Right renal pelvis (tissue), 4 donors: ENCODE measurements around the gene GSE1. TPM values are rescaled to one million over a fixed set of nuclear protein-coding genes. Genes with fewer than 3 reads are reported as not detected.

Source experiments
- DNase-seq, 4 donors: peaks; one replicate each; pipeline ENCODE4 v3.0.0-alpha.2; 2013; ENCODE audit warnings: low read depth in 4 of 4, low spot score in 3 of 4, missing footprints in 1 of 4
- polyA plus RNA-seq, 4 donors: library from polyadenylated mRNA; unstranded; fragments of 120-200 nt; gene quantifications; one replicate each; pipeline ENCODE4 v1.2.1, GENCODE V29; 2013; ENCODE audit not compliant: insufficient read length in 4 of 4

Gene GSE1
- polyA plus RNA-seq, 4 donors: 59.5 to 68.7 (median 65.7) TPM

DNA sequence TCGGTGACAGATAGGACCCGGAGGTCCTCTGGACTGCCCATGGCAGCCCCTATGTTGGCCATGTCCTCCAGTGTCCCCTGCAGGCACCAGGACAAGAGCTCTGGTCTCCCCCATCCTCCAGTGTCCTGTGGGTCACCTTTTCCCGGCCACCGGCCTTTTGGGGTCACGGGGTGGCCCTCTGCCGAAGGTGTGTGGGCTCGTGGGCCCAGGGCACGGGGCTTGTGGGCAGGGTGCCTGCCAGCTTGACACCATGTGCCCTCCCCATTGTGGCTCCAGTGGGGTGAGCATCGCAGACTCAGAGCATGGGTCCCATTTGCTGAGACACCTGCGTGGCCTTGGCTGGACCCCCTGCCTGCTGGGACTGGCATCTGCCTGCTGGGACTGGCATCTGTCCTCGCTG, 18.1 kb downstream of the GSE1 start:
- DNase-seq: no peak

DNA sequence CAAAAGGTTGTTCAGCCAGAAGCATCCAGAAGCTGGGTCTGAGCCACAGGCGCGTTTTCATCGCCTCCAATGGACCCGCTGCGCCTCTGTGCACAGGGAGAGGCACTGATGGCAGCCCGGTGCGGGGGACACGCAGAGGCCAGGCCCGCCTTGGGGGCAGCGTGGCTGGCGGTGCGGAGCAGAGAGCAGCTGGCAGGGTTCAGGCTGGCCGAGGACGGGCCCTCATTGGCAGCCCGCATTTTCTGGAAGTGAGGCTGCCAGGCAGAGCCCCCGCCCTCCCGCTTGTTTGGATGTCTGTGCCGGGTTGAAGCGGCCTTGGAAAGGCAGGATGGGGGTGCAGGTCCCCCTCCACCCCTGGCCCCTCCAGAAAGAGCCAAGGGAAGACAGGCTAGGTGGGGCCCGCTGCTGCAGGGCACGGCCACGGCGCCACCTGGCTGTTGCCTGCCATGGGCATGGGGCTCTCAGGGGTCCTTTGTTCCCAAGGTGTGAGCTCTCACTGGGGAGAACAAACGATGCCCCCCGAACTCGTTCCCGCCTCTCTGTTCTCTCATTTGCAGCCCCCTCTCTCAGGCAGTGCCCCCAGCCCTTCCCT, 18.8 kb downstream of the GSE1 start:
- DNase-seq: no peak

DNA sequence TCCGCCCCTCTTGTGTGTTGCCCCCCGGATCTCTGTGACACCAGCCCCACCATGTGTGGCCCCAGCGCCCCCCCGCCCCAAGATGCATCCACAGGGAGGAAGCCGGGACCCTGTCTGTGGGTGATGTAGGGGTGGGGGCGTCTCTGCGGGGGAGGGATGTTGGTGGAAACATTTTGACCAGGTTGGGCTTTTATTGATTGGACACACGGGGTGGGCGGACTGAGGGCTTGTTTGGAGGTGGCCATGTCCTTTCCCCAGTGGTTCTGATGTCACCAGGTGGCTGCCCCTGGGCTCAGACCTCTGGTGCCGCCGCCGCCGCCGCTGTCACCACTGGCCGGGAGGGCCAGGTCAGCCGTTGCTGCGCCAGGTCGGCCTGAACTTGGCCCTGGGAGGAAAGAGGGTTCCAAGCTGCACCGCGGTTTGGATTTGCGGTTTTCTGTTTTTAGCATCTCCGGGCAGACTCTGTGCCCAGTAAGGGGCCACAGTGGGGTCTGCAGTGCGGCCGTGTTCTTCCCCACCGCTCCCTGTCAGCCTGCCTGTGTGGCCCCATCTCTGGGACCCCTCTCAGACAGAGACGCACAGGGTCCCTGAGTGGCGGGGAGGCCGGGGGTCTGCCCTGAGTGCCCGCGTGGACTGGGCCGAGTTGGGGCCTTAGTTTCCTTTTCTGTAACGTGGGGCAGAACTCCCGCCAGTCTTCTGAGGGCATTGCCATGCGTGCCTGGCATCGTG, 19.8 kb downstream of the GSE1 start:
- DNase-seq: no peak

DNA sequence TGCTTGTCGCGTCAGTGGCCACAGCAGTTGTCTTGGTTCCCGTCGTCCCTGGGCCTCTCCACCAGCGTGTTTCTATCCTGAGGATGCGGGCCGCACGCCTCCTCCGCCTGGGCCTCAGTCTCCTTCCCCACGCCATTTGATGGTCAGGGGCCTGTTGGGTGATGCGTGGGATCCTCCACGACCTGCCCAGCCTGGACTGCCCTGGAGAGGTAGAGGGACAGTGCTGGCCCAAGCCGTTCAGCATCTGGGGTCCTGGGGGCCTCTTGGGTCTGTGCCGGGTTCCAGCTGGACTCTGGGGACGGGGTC, 20.3 kb downstream of the GSE1 start:
- no peak for DNase-seq

DNA sequence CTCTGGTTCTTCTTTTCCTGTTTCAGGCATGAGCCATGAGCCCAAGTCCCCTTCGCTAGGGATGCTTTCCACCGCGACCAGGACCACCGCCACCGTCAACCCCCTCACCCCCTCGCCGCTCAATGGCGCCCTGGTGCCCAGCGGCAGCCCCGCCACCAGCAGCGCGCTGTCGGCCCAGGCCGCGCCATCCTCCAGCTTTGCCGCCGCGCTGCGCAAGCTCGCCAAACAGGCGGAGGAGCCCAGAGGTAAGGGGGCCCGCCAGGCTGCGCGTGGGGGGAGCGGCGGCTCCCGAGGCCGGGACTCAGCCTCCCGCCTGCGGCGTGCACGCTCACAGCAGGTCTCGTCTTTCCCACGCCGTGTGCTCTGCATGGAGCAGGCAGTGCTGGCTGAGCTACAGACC, 20.8 kb downstream of the GSE1 start:
- DNase-seq: no peak

DNA sequence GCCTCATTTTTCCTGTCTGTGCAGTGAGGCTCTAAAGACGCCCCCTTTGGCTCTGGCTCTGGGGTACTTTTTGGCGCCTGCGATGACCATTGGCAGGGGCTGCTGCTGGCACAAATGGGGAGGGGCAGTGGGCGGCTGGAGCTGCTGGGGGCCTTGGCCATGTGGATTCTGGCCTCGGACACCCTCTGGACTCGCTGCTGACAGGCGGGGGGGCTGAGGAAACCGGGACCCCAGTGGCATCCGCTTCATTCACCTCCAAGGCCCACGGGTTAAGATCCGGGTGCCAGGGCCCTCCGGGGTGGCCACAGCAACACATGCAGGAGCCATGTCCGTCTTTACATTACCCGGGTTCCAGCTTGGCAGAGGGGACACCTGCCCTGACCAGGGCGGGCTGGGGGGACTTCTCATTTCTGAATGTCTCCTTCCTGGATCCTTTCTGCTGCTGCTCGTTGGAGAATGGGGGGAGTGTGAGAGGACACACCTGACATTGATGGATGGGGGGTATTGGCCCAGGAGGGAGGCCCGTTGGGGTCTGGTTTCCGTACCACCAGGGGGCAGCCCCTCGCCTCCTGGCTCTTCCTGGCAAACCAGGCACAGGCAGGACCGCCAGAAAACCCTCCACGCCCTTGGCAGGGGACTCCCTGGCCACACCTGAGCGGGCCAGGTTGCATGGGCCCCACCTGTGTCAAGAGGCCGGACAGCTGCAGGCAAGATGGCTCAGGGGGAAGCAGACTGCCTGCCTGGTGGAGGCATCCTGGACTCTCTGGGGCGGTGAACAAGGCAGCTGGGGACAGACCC, 21.8 kb downstream of the GSE1 start:
- no peak for DNase-seq

DNA sequence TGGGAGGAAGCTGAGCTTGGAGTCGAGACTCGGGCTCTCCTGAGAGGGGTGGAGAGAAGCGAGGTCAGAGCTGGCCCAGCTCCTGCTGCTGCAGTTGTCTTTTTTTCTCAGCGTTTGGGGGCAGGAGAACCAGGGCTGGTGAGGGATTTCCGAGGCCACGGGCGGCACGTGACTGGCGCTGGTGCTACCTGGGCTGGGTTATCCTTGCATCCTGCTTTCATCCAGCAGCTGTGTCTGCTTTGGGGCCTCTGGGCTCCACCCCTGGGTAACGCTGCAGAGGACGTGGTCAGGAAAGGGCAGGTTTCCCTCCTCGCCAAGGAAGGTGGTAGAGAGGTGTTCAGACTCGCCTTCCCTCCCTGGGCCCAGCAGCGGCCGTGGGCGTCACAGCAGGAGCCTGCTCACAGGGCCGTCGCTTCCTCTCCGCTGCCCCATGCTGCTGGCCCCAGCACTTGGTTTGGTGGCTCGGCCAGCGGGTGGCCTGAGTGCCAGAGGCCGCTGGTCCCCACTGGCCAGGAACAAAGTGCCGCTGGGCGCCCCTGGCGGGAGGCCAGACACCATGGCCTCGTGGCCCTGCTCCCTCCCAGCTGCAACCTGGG, 22.5 kb downstream of the GSE1 start:
- DNase-seq: no peak

DNA sequence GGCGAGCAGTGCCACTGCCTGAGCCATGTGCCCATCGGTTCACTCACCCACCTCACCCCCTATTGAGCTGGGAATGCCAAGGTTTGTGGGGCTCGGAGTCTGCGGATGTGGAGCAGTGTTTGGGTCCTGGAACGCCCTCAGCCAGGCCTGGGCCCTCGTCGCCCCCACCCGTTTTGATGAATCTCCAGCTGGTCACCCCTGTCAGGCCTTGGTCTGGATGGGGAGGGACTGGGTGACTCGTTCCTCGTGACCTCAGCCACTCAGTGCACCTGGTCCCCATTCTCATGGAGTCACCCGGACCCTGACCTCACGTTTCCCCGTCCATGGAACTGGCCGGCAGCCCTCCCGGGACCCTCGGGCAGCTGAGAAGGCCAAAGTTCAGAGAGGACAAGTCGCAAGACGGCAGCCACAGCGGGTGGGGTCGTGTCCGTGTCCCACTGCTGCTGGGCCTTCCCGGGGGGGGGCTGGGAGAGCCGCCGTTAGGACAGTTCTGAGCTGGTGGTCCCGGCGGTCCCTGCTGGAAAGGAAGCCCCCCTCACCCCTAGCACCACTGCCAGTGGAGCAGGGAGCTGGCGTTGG, 23.2 kb downstream of the GSE1 start:
- no peak for DNase-seq

DNA sequence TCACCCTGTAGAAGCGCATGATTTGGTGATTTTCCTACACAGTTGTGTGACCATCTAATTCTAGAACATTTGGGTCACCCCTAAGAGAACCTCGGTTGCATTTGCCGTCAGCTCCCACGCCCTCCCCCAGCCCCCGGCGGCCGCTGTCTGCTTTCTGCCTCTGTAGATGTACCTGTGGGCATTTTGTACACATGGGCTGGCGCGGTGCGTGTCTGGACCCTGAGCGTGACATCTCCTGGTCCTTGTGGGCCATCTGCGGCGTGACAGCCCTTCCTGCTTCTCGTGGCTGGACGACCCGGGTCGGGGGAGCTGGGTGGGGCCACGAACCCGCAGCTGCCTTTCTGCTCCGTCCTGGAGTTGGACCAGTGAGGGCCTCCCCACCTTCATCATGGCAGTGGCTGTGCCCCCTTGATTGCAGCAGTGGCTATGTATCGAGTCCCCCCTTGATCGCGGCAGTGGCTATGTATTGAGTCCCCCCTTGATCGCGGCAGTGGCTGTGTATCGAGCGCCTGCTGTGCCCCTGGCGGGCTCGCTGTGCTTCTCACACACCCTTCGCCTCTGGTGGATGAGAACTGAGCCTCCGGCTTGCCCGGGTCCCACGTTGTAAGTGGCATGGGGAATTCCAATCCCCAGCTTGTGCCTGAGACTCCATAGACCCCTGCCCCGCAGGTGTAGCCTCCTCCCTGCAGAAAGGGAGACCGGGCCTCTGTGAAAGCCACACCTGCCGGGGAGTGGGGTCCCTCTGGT, 24.1 kb downstream of the GSE1 start:
- DNase-seq: no peak

DNA sequence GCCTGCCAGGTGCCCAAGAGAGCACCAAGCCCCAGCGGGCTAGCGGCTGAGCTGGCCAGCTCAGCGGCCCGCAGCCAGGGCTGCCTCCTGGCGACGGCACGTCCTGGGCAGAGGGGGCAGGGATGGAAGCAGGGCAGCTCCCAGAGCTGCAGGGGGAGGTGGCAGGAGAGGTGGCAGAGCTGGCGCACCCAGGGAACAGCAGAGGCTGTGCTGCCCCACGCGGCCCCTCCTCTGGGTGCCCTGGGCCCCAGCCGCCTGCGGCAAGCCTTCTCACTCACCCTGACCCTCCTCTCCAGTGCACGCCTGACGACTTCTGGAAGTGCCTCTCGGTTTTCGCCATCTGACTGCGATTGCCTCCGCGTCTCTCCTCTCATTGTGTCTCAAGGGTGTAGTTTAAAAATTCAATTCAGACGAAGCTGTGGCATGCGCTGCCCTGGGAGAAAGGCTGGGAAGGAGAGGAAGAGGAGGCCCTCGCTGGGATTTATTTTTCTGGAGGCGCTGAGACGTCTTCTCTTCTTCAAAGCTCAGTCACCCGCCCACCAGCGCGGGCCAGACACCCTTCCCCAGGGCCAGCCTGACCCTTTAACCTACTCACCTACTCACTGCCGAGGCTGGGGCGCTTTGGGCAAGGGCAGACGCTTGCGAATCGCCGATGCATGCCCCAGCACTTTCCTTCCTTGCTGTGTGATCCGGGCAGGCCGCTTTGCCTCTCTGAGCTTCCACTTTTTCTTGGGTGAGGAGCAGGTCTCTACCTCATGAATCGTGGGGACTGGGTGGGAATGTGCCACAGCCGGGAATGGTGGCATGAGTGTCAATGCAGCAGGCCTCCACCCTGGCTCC, 24.9 kb downstream of the GSE1 start:
- no peak for DNase-seq

DNA sequence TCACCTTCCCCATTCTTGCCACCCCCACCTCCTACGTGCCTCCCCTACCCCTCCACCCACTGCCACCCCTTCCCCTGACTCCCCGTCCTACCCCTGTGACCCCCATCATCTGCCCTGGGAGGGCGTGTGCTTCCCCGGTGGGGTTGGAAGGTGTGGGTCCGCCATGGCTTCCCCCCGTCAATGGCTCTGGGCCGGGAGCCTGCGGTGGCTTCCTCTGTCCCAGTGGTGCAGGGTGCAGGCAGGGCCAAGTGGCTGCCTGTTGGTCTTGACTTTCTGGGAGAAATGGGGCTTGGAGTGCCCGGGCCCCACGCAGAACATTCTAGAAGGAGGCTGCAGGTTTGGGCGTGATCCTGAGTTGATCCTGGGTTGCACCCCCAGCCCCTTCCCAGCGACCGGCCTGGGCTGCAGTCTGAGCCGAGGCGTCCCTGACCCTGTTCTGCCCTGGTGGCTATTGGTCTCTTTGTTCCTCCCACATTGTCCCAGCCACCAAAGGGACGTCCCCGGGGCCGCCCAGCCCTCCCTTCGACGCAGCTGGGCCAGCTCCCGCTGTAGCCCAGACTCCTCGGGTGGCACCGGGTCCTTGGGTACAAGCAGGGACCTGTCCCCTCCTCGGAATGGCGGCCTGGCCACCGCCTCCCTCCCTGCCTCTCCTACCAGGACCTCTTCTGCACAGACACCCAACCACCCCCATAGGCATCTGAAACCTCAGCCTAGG, 25.7 kb downstream of the GSE1 start:
- no peak for DNase-seq

DNA sequence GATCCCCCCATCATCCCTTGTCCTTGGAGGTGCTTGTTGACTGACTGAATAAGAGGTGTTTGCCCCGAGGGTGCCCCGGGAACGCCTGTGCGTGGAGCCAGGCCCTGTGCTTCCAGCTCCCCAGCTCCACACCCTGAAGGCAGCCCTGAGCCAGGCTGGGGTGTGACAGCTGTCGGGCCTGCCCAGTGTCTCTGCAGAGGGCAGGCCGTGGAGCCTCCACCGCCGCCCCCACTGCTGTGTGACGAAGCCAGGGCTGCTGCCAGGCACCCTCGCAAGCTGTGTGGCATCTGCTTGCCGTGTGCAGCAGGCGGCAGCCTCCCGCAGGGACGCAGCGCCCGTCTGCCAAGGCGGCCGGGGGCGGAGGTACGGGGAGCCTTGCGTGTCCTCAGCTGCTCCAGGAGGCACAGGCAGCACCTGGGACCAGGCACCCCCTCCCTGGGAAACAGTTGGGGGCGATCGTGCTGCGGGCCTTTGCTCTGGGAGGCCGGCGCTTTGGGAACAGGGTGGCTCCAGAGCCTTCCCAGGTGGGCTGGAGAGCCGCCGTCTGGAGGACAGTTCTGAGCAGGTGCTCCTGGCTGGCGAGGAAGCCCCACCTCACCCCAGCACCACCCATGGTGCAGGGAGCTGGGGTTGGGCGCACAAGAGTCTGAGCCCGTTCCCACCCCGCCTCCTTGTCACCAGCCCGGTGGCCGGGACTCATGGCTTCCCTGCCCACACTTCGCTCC, 26.6 kb downstream of the GSE1 start:
- DNase-seq: no peak

DNA sequence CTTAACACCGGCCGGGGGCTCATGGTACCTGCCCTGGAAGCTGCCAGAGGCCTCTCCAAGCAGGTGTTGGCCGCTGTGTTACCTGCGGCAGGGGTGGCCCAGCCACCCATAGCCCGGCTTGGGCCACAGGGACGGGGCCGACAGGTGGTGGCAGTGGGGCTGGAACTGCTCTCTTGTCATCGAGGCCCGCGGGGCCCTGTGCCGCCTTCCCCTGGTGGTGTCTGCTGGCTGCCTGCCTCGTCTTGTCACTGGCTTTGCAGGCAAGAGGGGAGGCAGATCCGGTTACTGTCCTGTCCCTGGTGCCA, 27.1 kb downstream of the GSE1 start:
- DNase-seq: no peak

DNA sequence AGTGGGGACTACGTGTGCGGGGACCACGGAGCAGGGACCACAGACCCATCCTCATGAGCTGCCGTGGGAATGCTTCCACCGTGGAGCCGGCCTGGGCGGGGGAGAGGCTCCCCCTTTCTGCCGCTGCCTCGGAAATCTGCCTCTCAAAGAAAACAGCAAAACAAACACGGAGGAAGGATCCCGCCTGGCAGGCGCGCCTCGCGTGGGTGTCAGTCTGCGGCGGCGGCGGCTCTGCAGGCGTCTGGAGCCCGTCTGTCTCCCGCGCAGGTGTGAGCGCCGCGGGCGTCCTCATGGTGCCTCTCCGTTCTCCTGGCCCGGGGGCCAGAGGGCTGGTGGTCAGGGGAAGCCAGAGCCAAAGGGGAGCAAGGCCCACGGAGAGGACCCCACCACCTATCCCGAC, 27.5 kb downstream of the GSE1 start:
- DNase-seq: no peak

DNA sequence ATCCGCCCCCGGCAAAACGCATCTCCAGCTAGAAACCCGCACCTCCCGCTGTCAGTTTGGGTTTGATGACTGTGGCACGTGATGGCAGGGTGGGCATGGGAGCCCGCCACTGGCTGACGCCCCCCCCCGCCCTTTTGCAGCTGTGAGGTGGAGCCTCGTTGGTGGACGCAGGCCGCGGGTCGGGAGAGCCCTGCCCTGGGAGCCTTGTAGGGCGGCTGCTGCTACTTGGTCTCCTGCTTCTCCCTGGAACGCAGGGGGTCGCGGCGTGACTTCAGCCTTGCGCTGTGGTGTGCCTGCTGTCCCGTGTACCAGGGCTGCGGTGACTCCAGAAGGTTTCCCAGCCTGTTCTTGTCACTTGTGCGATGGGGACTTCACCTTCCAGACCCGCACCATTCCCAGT, 28.2 kb downstream of the GSE1 start:
- DNase-seq: no peak

DNA sequence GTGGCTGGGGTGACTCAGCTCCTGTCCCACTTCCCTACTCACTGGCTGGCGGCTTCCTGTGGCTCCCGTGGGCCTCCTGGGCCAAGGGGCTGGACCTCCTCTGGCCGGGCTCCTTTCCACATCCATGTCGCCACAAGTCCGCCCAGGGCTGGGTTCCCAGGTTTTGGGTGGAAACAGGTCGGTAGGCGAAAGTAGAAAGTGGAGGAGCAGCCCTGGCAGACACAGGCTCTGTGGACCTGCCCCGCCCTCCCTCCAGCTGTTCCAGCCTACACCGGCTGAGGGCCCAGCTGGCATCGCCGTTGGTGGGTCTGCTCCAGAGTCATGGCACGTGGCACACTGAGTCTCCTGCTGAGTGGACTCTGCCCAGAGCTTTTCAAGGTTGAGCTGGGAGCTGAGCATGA, 28.7 kb downstream of the GSE1 start:
- no peak for DNase-seq

DNA sequence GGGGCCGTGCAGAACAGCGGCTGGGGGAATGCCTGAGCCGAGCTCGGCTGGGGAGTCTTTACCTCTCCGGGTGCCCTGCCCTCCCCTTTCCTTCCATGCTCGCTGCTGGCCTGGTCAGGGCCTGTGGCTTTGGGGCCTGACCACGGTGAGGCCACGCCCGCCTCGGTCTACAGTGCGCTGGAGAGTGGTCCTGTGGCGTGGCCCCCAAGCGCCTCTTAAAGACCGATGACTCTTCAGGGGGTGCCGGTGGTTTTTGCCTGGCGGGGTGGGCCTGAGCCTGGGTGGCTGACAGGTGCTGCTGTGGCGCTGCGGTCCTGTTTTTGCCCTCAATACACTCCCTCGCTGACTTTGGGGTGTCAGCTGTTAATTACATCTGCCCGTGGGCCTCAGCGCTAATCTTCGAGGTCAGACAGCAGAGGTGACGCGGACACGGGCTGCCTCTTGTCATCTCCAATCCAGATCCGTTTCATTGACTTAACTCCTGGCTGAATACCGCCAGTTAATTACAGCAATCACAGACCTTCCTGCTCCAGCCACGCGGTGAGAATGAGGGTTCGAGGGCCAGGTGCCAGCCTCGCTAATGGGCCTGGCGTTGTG, 29.7 kb downstream of the GSE1 start:
- DNase-seq: no peak

DNA sequence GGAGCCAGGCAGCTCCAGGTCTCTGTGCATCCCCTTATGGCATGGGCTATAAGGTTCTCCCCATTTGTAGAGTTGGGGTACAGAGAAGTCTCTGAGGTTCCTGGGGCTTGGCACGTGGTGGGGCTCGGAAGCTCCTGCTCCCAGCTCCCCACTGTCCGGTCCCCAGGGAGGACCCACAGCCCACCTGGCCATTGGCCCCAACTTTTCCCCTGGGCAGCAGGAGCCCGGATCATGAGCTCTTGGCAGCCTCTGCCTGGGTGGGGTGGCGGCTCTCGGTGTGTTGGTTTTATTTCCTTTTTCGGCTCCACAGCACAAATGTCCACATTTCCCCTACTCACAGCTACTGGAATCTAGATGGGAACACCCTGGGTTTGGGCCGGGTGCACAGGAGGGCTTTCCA, 30.5 kb downstream of the GSE1 start:
- DNase-seq: no peak
